ENCODE data around the gene AKAP8L.

- TF ChIP-seq POLR2AphosphoS5 (IDR thresholded peaks at IDR 0.05) = no peak
- no peak for TF ChIP-seq EP300 (IDR thresholded peaks at IDR 0.05; ENCODE audit: low read depth)
- TF ChIP-seq CTCF (IDR thresholded peaks at IDR 0.05) = no peak
These were observed 64.9 kb downstream of the AKAP8L start for GRCh38 chr19:15353908-15354307.

Measured in transverse colon (tissue), 4 donors.